BLaER1 treated with 17β-estradiol and CSF1 and Interleukin-3, amounts not matched to agents 10 nM and 100 nM (cell line): ENCODE results near the gene MGAT5.

ENCODE experiments used
- H3K27ac ChIP-seq, 11 experiments: shearing (Covaris generic); formaldehyde crosslinking; 2 replicates each; pipeline ENCODE4 v1.8.1; 2022
- H3K27me3 ChIP-seq, 11 experiments: shearing (Covaris generic); formaldehyde crosslinking; 2 replicates each; pipeline ENCODE4 v1.8.1; 2022
- H3K36me3 ChIP-seq, 11 experiments: shearing (Covaris generic); formaldehyde crosslinking; 2 replicates each; pipeline ENCODE4 v1.8.1; 2022
- H3K4me1 ChIP-seq, 10 experiments: shearing (Covaris generic); formaldehyde crosslinking; 2 replicates each; pipeline ENCODE4 v1.8.1; 2022
- H3K4me2 ChIP-seq, 11 experiments: shearing (Covaris generic); formaldehyde crosslinking; 2 replicates each; pipeline ENCODE4 v1.8.1; 2022
- H3K4me3 ChIP-seq, 10 experiments: shearing (Covaris generic); formaldehyde crosslinking; 2 replicates each; pipeline ENCODE4 v1.8.1; 2022
- H3K9ac ChIP-seq, 11 experiments: shearing (Covaris generic); formaldehyde crosslinking; 2 replicates each; pipeline ENCODE4 v1.8.1; 2022
- H3K9me3 ChIP-seq, 11 experiments: shearing (Covaris generic); formaldehyde crosslinking; replicated peaks in 1 of 11; 2 replicates each; pipeline ENCODE4 v1.8.1; 2022
- H4K20me1 ChIP-seq, 11 experiments: shearing (Covaris generic); formaldehyde crosslinking; 2 replicates each; pipeline ENCODE4 v1.8.1; 2022
- Cebpa-rat ChIP-seq, 11 experiments: shearing (Covaris generic); IDR thresholded peaks; 2 replicates each; pipeline ENCODE4 v1.8.1; 2022

Gene MGAT5

DNA sequence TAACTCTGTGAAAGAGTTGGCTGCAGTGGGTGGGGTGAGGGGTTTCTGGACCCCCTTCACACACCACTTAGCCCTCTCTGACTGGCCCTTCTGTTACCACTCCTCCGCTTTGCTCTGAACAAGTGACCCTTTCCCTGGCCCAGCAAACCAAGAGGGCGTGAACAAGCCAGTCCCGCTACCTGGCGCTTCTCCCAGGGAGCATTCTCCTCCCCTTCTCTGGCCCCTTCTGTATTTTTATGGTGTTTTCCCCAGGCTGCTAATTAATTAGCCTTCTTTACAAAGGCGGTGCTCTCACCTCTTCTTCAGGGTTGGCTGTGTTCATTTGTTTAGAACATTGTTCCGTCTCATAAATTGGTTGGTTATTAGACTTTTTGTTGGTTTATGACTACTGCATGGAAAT, 180.1 kb downstream of the MGAT5 start:
- TF ChIP-seq Cebpa-rat (IDR thresholded peaks at IDR 0.05), result no peak
- Histone ChIP-seq H3K27me3 (no peaks in the 10 kb centered on the region), H3K27ac (no peak overlapping the region), H3K4me1 (0 out of 20 replicates have a peak, but pooled peaks cover 0 to 5% (median 0%) of the 10 kb centered on the region in 10 experiments), H4K20me1 (peaks cover 0 to 10% (median 0%) of the 10 kb centered on the region in 11 experiments; a peak in 3 of 22 replicates), H3K9ac (no peak overlapping the region), H3K4me3 (no peak overlapping the region), H3K36me3 (peaks cover 97 to 100% (median 99%) of the 10 kb centered on the region in 11 experiments), H3K9me3 (no peaks in the 10 kb centered on the region), H3K4me2 (no peak overlapping the region)

GRCh38 chr2:134435505-134435904, 181.6 kb downstream of the MGAT5 start:
- no peak overlapping the region for H3K9ac ChIP-seq
- H3K27ac ChIP-seq, result no peak overlapping the region
- no peaks in the 10 kb centered on the region for H3K27me3 ChIP-seq
- H3K36me3 ChIP-seq, result peaks cover 97 to 100% (median 99%) of the 10 kb centered on the region in 11 experiments
- H3K9me3 ChIP-seq, result no peaks in the 10 kb centered on the region
- TF ChIP-seq Cebpa-rat (IDR thresholded peaks at IDR 0.05), result no peak
- peaks cover 0 to 12% (median 0%) of the 10 kb centered on the region in 11 experiments; a peak in 4 of 22 replicates for H4K20me1 ChIP-seq
- no peak overlapping the region for H3K4me2 ChIP-seq
- H3K4me1 ChIP-seq, result 0 out of 20 replicates have a peak, but pooled peaks cover 0 to 5% (median 0%) of the 10 kb centered on the region in 10 experiments
- H3K4me3 ChIP-seq, result no peak overlapping the region

- H3K27me3 ChIP-seq, result no peaks in the 10 kb centered on the region
- H3K4me2 ChIP-seq, result no peak overlapping the region
- no peak for TF ChIP-seq Cebpa-rat (IDR thresholded peaks at IDR 0.05)
- no peak overlapping the region for H3K27ac ChIP-seq
- H3K9me3 ChIP-seq, result no peaks in the 10 kb centered on the region
- H4K20me1 ChIP-seq, result peaks cover 0 to 12% (median 0%) of the 10 kb centered on the region in 11 experiments; a peak in 4 of 22 replicates
- H3K4me1 ChIP-seq, result 0 out of 20 replicates have a peak, but pooled peaks cover 0 to 5% (median 0%) of the 10 kb centered on the region in 10 experiments
- H3K9ac ChIP-seq, result no peak overlapping the region
- H3K36me3 ChIP-seq, result peaks cover 95 to 100% (median 99%) of the 10 kb centered on the region in 11 experiments
- no peak overlapping the region for H3K4me3 ChIP-seq
Measured at GRCh38 chr2:134435936-134436335, 182.1 kb downstream of the MGAT5 start.

- no peaks in the 10 kb centered on the region for H3K27me3 ChIP-seq
- H3K36me3 ChIP-seq, result peaks cover 94 to 100% (median 99%) of the 10 kb centered on the region in 11 experiments
- H4K20me1 ChIP-seq, result peaks cover 0 to 15% (median 3%) of the 10 kb centered on the region in 11 experiments; a peak in 5 of 22 replicates
- no peak overlapping the region for H3K9ac ChIP-seq
- H3K9me3 ChIP-seq, result no peaks in the 10 kb centered on the region
- H3K4me2 ChIP-seq, result no peak overlapping the region
- TF ChIP-seq Cebpa-rat (IDR thresholded peaks at IDR 0.05), result no peak
- 0 out of 20 replicates have a peak, but pooled peaks cover 0 to 5% (median 0%) of the 10 kb centered on the region in 10 experiments for H3K4me1 ChIP-seq
- no peak overlapping the region for H3K4me3 ChIP-seq
- no peak overlapping the region for H3K27ac ChIP-seq
Measured at GRCh38 chr2:134436706-134437105, 182.8 kb downstream of the MGAT5 start.

GRCh38 chr2:134438371-134438770, 184.5 kb downstream of the MGAT5 start:
- Histone ChIP-seq H4K20me1 (peaks cover 0 to 25% (median 9%) of the 10 kb centered on the region in 11 experiments; a peak in 6 of 22 replicates), H3K4me1 (0 out of 20 replicates have a peak, but pooled peaks cover 0 to 5% (median 0%) of the 10 kb centered on the region in 10 experiments), H3K27me3 (no peaks in the 10 kb centered on the region), H3K9me3 (no peaks in the 10 kb centered on the region), H3K4me3 (no peak overlapping the region), H3K36me3 (peaks cover 94 to 100% (median 99%) of the 10 kb centered on the region in 11 experiments), H3K4me2 (no peak overlapping the region), H3K27ac (no peak overlapping the region), H3K9ac (no peak overlapping the region)
- no peak for TF ChIP-seq Cebpa-rat (IDR thresholded peaks at IDR 0.05)

GRCh38 chr2:134440336-134440909, 186.6 kb downstream of the MGAT5 start:
- no peak overlapping the region for H3K4me3 ChIP-seq
- peaks cover 0 to 42% (median 15%) of the 10 kb centered on the region in 11 experiments; a peak in 8 of 22 replicates for H4K20me1 ChIP-seq
- H3K9ac ChIP-seq, result no peak overlapping the region
- no peak overlapping the region for H3K27ac ChIP-seq
- no peak overlapping the region for H3K4me2 ChIP-seq
- TF ChIP-seq Cebpa-rat (IDR thresholded peaks at IDR 0.05), result no peak
- H3K4me1 ChIP-seq, result 0 out of 20 replicates have a peak, but pooled peaks cover 0 to 5% (median 0%) of the 10 kb centered on the region in 10 experiments
- no peaks in the 10 kb centered on the region for H3K9me3 ChIP-seq
- H3K36me3 ChIP-seq, result peaks cover 94 to 100% (median 99%) of the 10 kb centered on the region in 11 experiments
- H3K27me3 ChIP-seq, result no peaks in the 10 kb centered on the region

GRCh38 chr2:134441153-134441863, 187.4 kb downstream of the MGAT5 start:
- H3K4me2 ChIP-seq, result no peak overlapping the region

DNA sequence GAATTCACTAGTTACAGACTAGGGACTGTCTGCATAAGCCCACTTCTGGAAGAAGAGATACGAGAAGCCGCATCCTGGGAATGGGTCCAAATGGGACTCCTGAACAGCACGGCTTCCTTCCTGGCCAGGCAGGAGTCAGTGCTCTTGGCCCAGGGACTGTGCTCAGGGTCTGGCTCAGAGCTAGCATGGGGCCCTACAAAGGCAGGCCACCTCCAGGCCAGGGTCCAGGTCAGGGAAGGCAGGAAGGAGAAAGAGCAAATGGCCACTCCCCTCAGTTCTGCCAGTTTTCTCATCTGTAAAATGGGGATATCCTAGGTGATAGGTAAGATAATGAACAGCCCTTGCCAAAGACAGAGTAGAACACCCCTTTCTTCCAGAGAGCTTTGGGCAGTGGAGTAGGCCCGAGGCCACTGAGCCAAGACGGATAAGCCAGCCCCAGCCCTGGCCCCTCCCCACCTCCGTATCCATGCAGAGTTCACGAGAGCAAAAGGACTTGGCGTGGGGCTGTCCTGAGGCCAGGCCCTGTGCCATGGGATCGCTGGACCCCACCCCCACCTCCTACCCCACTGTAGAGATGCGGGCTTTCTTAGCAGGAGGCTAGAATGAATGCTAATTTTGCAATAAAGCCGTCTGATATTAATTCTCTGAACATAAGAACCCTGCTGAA, 190.1 kb downstream of the MGAT5 start:
- H3K27me3 ChIP-seq, result no peaks in the 10 kb centered on the region
- no peak overlapping the region for H3K9ac ChIP-seq
- H3K4me3 ChIP-seq, result no peak overlapping the region
- peaks cover 0 to 8% (median 0%) of the 10 kb centered on the region in 10 experiments; a peak in 4 of 20 replicates for H3K4me1 ChIP-seq
- H3K27ac ChIP-seq, result no peak overlapping the region
- H3K4me2 ChIP-seq, result no peak overlapping the region
- H3K36me3 ChIP-seq, result peaks cover 89 to 100% (median 100%) of the 10 kb centered on the region in 11 experiments
- H4K20me1 ChIP-seq, result peaks cover 4 to 69% (median 25%) of the 10 kb centered on the region in 11 experiments; a peak in 10 of 22 replicates
- no peaks in the 10 kb centered on the region for H3K9me3 ChIP-seq
- no peak for TF ChIP-seq Cebpa-rat (IDR thresholded peaks at IDR 0.05)

More at GRCh38 chr2:134441153-134441863, 187.4 kb downstream of the MGAT5 start:
- peaks cover 94 to 100% (median 99%) of the 10 kb centered on the region in 11 experiments for H3K36me3 ChIP-seq
- no peak overlapping the region for H3K9ac ChIP-seq
- H3K4me1 ChIP-seq, result peaks cover 0 to 13% (median 0%) of the 10 kb centered on the region in 10 experiments; a peak in 4 of 20 replicates
- no peak for TF ChIP-seq Cebpa-rat (IDR thresholded peaks at IDR 0.05)
- H3K4me3 ChIP-seq, result no peak overlapping the region
- H3K27ac ChIP-seq, result no peak overlapping the region
- no peaks in the 10 kb centered on the region for H3K9me3 ChIP-seq
- no peaks in the 10 kb centered on the region for H3K27me3 ChIP-seq
- H4K20me1 ChIP-seq, result peaks cover 0 to 49% (median 15%) of the 10 kb centered on the region in 11 experiments; a peak in 10 of 22 replicates
